ENCODE data around the gene FBXL20. TPM values are rescaled to one million over a fixed set of nuclear protein-coding genes. Genes with fewer than 3 reads are reported as not detected.

Gene FBXL20
- polyA plus RNA-seq, 1 experiment: 5.7 TPM

GRCh38 chr17:39402244-39402889 lies 941 bp upstream of the FBXL20 start:
- no peaks in the 10 kb centered on the region for H3K27me3 ChIP-seq (ENCODE audit: control insufficient read depth, insufficient read depth, low read length)
- POLR2A ChIA-PET: interaction anchor here (1.3 to 2.5 kb wide), 2 partner anchors 37 to 49 kb away, joined by 4 to 8 read pairs; partner anchors contain the start of gene MED1
- DNase-seq (ENCODE audit: low read depth, low spot score): peak; percentile 71
- no peak overlapping the region for H3K27ac ChIP-seq (ENCODE audit: low read depth, low read length)
- H3K4me3 ChIP-seq (ENCODE audit: low read depth, low read length): peak overlapping the region; percentile 84
- CTCF ChIA-PET: interaction anchor here (0.6 to 2.2 kb wide), 3 partner anchors 57 to 158 kb away, joined by 3 to 5 read pairs (median 5); no protein-coding TSS in a partner anchor
- TF ChIP-seq CTCF (IDR thresholded peaks at IDR 0.05; ENCODE audit: low read depth, low read length): no peak
- H3K9me3 ChIP-seq (ENCODE audit: control insufficient read depth, insufficient read depth, low read length): no peaks in the 10 kb centered on the region; the same call in 1 of the 2 replicates

GRCh38 chr17:39400547-39401411 lies 647 bp downstream of the FBXL20 start:
- peak overlapping the region; percentile 77 for H3K4me3 ChIP-seq (ENCODE audit: low read depth, low read length)
- H3K27me3 ChIP-seq (ENCODE audit: control insufficient read depth, insufficient read depth, low read length): no peaks in the 10 kb centered on the region
- TF ChIP-seq CTCF (IDR thresholded peaks at IDR 0.05; ENCODE audit: low read depth, low read length): no peak
- H3K27ac ChIP-seq (ENCODE audit: low read depth, low read length): peak overlapping the region; percentile 48
- ChIA-PET POLR2A (interaction anchor here (0.6 to 2.5 kb wide), 4 partner anchors 25 to 81 kb away, joined by 3 to 8 read pairs (median 4); partner anchors contain the start of gene MED1), CTCF (interaction anchor here (0.5 to 0.6 kb wide), 2 partner anchors 85 to 88 kb away, joined by 3 to 5 read pairs; no protein-coding TSS in a partner anchor)
- H3K9me3 ChIP-seq (ENCODE audit: control insufficient read depth, insufficient read depth, low read length): no peaks in the 10 kb centered on the region; the same call in 1 of the 2 replicates
- no peak for DNase-seq (ENCODE audit: low read depth, low spot score)

- Histone ChIP-seq H3K27me3 (ENCODE audit: control insufficient read depth, insufficient read depth, low read length) (no peaks in the 10 kb centered on the region), H3K9me3 (ENCODE audit: control insufficient read depth, insufficient read depth, low read length) (no peaks in the 10 kb centered on the region; the same call in 1 of the 2 replicates), H3K4me3 (ENCODE audit: low read depth, low read length) (no peak overlapping the region; the same call in 1 of the 2 replicates), H3K27ac (ENCODE audit: low read depth, low read length) (no peak overlapping the region)
- ChIA-PET CTCF (interaction anchor here (1.4 kb wide), 1 partner anchor 222 kb away, joined by 4 read pairs; no protein-coding TSS in a partner anchor), POLR2A (interaction anchor here (0.6 kb wide), 1 partner anchor 80 kb away, joined by 4 read pairs; no protein-coding TSS in a partner anchor)
- no peak for TF ChIP-seq CTCF (IDR thresholded peaks at IDR 0.05; ENCODE audit: low read depth, low read length)
- no peak for DNase-seq (ENCODE audit: low read depth, low spot score)
Measured at GRCh38 chr17:39399791-39400190, 1.6 kb downstream of the FBXL20 start.

- Histone ChIP-seq H3K27me3 (ENCODE audit: control insufficient read depth, insufficient read depth, low read length) (no peaks in the 10 kb centered on the region), H3K27ac (ENCODE audit: low read depth, low read length) (no peak overlapping the region), H3K4me3 (ENCODE audit: low read depth, low read length) (no peak overlapping the region), H3K9me3 (ENCODE audit: control insufficient read depth, insufficient read depth, low read length) (no peaks in the 10 kb centered on the region)
- no peak for TF ChIP-seq CTCF (IDR thresholded peaks at IDR 0.05; ENCODE audit: low read depth, low read length)
- POLR2A ChIA-PET: no interaction called here
- no peak for DNase-seq (ENCODE audit: low read depth, low spot score)
- CTCF ChIA-PET: interaction anchor here (0.5 to 2.2 kb wide), 7 partner anchors 10 to 162 kb away, joined by 3 to 7 read pairs (median 4); no protein-coding TSS in a partner anchor
Measured at GRCh38 chr17:39393736-39394135, 7.7 kb downstream of the FBXL20 start.

Measured in AG04450 (cell line).